Transverse colon (tissue), 4 donors: ENCODE results near the gene TMEM175.

Experiments used
- EP300 ChIP-seq: sonication (generic); formaldehyde crosslinking; IDR thresholded peaks from one replicate; pipeline ENCODE4 v1.6.1; 2017; ENCODE audit warnings: antibody characterized with exemption, low read depth
- POLR2A ChIP-seq: fragments of 450-650 bp; IDR thresholded peaks from one replicate; pipeline ENCODE4 v1.6.1; 2016; ENCODE audit warnings: antibody characterized with exemption, mild to moderate bottlenecking, moderate library complexity
- POLR2AphosphoS5 ChIP-seq, 3 donors: sonication (generic); formaldehyde crosslinking; IDR thresholded peaks; one replicate each; pipeline ENCODE4 v1.6.1; 2016; ENCODE audit warnings: antibody characterized with exemption in 3 of 3
- TF ChIP-seq, protein P1 (sequence below), 5 experiments: fragments of 200-600 bp in 3 of 5; fragments of 450-650 bp in 2 of 5; sonication (generic) in 3 of 5; IDR thresholded peaks; 1 replicate in 2 of 5; 2 replicates in 3 of 5; pipeline ENCODE4 v1.5.1; 2016 to 2017; ENCODE audit warnings: antibody characterized with exemption in 5 of 5, inconsistent platforms in 3 of 5, mild to moderate bottlenecking in 2 of 5, moderate library complexity in 1 of 5

DNA sequence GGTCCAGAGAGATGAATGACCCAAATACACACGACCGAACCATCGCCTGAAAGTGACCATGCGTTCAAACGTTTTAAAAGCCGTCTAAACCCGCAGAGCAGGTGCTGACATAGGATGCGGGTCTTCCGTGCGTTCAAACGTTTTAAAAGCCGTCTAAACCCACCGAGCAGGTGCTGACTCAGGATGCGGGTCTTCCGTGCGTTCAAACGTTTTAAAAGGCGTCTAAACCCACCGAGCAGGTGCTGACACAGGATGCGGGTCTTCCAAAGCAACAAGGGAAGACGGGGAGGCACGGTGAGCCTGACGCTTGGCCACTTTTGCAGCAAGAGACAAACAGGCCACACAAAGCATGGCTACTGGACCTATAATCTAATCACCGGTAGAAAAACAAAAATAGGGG, 47.4 kb upstream of the TMEM175 start:
- TF ChIP-seq POLR2A = no peak
- TF ChIP-seq, protein P1, sequence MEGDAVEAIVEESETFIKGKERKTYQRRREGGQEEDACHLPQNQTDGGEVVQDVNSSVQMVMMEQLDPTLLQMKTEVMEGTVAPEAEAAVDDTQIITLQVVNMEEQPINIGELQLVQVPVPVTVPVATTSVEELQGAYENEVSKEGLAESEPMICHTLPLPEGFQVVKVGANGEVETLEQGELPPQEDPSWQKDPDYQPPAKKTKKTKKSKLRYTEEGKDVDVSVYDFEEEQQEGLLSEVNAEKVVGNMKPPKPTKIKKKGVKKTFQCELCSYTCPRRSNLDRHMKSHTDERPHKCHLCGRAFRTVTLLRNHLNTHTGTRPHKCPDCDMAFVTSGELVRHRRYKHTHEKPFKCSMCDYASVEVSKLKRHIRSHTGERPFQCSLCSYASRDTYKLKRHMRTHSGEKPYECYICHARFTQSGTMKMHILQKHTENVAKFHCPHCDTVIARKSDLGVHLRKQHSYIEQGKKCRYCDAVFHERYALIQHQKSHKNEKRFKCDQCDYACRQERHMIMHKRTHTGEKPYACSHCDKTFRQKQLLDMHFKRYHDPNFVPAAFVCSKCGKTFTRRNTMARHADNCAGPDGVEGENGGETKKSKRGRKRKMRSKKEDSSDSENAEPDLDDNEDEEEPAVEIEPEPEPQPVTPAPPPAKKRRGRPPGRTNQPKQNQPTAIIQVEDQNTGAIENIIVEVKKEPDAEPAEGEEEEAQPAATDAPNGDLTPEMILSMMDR (IDR thresholded peaks at IDR 0.05) = no peak
- TF ChIP-seq EP300 = no peak
- TF ChIP-seq POLR2AphosphoS5 (IDR thresholded peaks at IDR 0.05) = no peak
